Suppressor macrophage treated with lipopolysaccharide for 1 hour (primary cell): ENCODE data around the gene HRAS.
A peak's percentile ranks its signal among the peaks of the same experiment; 100 is the strongest.
"Not testable (repeated sequence)": the region's sequence is repeated elsewhere in the genome, so short reads cannot be mapped to it uniquely, and the experiment has no call there.

Experiments
- DNase-seq, 3 donors: peaks; one replicate each; pipeline ENCODE4 v3.0.0-alpha.2; 2020 to 2022

The HRAS gene

DNA sequence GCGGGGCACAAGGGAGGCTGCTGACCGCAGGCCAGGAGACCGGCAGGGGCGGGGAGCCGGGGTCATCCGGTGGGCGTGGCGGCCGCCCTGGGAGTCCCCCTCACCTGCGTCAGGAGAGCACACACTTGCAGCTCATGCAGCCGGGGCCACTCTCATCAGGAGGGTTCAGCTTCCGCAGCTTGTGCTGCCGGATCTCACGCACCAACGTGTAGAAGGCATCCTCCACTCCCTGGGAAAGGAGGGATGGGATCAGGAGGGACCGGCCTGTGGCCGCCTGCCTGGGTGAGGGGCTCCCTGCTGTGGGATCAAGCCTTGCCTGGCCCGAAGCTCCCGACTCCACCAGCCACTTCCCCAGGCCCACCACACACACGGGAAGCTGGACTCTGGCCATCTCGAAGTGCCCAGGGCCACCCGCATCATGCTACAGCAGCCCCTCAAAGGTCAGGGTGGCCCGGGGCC lies 2.8 kb downstream of the HRAS start:
- no peak for DNase-seq

DNA sequence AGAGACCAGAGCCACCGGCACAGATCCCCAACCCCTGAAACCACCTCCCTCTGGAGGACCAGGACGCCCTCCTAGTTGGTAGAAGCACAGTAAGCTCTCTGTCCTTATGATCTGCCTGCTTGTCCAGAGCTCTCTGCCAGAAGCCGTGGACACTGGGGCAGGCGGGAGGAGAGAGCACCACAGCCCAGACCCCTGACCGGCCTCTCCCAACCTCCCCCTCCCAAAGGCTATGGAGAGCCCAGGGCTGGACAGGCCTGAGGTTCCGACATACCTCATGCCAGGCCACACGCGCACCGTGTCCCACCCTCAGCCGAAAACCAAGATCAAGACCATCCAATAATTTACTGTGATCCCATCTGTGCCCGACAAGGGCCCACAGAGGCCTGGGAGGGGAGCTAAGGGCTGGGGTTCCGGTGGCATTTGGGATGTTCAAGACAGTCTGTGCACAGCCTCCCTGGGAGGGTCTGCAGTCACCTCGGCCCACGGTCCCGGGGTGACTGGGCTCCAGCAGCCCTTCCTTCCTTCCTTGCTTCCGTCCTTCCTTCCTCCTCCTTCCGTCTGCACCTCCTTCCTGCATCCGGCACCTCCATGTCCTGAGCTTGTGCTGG lies 3.4 kb downstream of the HRAS start:
- DNase-seq: no peak

DNA sequence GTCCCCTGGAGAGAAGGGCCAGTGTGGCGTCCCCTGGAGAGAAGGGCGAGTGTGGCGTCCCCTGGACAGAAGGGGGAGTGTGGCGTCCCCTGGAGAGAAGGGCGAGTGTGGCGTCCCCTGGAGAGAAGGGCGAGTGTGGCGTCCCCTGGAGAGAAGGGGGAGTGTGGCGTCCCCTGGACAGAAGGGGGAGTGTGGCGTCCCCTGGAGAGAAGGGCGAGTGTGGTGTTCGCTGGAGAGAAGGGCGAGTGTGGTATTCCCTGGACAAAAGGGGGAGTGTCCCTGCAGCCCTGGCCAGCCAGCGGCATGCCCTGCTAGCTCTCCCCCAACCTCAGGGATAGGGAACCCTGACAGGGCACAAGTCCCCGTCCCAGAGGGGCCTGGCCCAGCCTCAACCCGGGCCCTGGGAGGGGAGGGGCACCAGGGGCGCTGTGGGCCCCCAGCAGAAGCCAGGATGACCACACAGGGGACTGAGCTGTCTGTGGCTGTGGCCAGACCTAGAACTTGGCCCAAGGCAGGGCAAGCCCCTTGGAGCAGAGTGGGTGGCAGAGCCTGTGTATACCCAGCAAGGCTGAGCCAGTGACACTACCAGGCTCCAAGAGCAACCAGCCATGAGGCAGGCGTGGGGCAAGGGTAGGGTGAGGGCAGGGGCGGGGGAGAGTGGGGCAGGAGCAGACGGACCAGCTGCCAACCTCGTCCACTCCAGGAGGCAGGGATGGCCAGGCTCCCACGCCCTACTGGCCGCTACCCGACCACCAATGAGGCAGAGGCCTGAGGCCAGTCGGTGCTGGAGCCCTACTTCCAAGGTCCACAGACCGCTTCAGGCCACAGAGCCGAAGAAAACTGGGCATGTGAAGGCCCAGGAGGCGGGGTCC lies 4.2 kb downstream of the HRAS start:
- no peak for DNase-seq

DNA sequence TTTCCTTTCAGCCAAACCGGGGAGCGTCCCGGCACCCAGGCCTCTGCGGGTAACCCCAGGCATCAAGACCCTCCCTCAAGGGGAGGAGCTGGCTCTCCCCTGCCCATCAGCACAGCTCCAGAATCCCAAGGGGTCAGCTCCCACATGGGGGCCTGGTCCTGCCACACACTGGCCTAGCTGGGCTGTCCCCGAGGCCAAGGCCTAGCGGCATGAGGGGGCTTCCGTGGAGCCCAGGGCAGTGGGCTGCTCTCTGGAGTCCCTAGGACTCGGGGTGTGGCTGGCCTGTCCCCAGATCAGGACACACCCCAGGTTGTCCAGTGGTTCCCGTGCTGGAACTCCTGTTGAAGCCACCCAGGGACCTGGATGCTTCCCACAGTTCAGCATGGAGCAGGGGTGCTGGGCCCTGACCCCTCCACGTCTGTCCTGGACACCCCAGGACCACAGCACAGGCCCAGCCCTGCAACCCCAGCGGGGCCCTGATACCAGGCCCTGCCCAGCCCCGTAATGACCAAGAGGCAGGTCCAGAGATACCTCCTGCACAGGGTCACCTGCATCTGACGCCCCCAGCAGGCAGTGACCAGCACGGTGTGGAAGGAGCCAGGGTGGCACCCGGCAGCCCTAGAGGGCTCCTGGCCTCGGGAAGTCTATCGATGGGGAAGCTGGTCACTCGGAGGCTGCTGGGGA lies 5.5 kb downstream of the HRAS start:
- no peak for DNase-seq

DNA sequence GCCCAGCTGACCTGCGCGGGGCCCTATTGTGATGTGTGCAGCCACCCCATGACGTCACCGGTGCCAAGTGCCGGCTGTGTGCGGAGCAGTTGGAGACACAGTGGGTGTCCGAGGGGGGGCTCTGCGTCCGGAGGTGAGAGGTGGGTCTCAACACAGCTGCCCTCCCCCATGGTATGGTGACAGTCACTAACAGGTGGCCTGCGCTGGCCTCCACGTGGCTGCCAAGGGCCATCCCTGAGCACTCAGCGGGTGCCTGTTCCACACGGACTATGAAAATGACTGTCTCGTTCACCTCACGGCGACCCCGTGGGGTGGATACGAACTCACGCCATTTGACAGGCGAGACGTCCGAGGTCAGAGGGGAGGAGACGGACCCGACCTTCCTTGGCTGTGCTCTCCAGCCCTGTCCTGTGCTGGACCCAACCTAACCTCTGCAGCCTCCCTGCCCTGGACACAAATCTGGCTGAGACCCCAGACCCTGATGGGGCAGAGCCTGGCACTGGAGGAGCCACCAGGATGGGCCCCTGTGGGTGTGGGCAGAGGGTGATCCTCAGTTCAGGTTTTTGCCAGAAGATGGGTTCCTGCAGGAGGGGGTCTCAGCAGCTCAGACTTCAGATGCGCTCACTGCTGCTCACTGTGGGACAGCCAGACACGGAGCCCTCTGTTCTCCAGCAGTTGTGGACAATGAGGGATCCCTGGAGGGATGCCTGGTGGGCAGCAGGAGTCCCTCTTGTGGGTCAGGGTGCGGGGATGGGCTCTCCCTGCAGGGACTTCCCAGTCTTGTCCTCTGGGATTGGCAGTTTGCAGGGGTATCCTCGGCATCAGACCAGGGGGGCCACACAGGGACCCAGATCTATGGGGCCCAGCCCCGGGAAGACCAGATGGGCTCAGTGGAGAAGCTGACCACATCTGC lies 6.3 kb downstream of the HRAS start:
- DNase-seq: no peak

DNA sequence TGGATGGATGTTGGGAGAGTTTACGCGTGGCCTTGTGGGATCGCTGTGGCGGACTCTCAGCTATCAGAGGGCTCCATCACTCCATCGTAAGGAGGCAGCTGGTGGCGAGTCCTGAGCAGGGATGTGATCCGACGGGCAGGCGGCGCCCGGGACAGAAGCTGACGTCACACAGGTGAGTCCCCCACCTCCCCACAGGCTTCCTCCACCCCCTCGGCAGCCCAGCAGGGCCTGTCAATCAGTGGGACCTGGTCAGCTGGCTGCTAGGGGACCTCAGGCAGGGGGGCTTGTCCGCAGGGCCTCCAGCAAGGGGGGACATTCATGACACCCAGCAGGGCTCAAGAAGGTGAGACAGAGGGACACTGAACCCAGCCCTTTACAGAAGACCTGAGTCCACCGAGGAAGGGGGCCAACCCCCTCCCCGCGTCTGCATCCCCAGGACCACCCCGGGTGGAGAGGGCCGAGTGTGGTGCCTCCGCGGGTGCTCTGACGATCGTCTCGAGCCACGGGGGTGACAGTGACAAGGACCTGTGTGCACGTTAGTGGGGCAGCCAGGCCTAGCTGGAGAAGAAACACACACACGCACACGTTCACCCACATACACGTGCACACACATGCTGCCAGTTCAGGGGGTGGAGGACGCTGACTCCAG lies 7.1 kb downstream of the HRAS start:
- no peak for DNase-seq

DNA sequence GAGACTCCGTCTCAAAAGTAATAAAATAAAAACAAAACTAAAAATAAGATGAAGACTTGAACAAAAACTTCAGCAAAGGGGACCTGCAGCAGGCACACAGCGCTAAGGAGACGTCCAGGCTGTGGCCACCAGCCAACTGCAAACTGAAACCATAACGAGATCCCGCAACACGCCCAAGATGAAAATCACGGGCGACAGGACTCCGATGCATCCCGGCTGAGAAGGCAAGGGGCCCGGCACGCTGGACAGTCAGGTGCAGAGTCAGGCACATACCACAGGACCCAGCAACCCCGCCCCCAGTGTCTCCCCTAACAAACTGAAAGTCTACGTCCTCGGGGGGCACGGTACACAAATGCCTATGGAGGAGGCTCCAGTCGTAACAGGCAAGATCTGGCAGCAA lies 9.2 kb downstream of the HRAS start:
- DNase-seq: no peak

DNA sequence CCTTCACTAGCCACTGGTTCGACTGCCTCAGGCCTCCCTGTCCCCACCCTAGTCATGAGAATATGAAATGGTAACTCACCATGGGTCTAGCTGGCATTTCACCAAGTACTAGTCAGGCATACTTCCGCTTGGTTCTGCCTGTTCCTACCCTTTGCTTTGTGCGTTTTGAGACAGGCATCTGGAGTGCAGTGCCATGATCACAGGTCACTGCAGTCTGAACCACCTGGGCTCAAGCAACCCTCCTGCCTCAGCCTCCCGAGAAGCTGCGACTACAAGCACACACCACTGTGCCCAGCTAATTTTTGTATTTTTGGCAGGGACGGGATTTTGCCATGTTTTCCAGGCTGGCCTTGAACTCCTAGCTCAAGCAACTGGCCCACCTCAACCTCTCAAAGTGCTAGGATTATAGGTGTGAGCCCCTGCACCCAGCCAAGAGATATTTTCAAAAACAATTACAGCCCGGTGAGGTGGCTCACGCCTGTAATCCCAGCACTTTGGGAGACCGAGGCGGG lies 14.1 kb downstream of the HRAS start:
- DNase-seq: no peak

DNA sequence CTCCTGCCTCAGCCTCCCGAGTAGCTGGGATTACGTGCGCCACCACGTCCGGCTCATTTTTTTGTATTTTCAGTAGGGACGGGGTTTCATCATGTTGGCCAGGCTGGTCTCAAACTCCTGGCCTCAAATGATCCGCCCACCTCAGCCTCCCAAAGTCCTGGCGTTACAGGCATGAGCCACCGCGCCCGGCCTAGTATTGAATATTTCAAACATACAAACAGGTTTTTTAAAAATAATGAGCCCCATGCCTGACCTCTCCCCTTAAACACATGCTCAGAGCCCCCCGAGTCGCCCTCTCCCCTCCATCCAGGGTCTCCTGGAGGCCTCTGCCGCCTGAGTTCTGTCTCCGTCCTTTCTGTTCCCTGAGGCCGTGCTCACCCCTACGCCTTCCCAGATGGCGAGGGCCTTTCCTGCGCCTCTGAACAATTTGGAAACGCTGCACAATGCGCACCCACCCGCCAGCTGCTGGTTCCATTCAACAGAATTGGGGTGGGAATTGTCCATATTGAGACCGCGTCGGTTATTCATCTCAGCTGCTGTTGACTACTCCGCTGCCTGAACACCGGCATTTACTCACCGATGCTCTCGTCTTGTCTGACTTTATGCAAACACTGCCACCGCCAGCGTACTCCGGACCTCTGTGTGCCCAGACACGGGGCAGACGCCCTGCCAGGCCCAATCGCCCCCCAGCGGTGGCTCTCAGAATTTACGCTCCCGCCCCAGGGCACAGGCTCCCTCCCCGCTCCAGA lies 14.8 kb downstream of the HRAS start:
- DNase-seq: peak in 2 of 3 donors; percentile 51 to 61

DNA sequence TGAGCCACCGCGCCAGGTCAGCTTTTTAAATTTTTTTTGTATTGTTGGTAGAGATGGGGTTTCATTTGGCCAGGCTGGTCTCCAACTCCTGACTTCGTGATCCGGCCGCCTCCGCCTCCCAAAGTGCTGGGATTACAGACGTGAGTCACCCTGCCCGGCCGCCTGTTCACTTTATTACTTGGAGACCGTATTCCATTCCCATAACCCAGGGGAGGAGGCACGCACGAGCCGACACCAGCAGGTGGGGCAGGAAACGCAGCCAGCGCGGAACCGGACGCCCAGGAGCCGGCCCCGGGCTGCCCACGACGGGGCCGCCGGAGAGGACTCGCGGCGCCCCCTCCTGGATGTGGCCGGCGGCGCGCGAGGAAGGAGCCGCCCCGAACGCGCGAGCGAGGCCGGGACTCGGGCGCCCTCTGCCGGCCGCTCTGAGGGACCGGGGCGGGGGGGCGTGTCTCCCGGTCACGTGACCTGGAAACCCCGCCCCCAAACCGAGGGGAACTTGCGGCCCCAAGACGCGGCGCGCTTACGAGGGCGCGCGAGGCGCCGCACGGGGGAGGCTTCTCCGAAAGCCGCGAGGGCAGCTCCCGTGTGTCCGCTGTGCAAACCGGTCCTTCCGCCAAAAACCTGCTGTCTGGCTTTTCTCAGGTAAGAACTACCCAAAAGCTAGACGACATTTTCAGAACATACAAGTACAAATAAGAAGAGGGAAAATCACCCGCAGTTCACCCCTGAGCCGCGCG lies 16.7 kb downstream of the HRAS start:
- peak; percentile 93 to 99 (median 98) for DNase-seq

DNA sequence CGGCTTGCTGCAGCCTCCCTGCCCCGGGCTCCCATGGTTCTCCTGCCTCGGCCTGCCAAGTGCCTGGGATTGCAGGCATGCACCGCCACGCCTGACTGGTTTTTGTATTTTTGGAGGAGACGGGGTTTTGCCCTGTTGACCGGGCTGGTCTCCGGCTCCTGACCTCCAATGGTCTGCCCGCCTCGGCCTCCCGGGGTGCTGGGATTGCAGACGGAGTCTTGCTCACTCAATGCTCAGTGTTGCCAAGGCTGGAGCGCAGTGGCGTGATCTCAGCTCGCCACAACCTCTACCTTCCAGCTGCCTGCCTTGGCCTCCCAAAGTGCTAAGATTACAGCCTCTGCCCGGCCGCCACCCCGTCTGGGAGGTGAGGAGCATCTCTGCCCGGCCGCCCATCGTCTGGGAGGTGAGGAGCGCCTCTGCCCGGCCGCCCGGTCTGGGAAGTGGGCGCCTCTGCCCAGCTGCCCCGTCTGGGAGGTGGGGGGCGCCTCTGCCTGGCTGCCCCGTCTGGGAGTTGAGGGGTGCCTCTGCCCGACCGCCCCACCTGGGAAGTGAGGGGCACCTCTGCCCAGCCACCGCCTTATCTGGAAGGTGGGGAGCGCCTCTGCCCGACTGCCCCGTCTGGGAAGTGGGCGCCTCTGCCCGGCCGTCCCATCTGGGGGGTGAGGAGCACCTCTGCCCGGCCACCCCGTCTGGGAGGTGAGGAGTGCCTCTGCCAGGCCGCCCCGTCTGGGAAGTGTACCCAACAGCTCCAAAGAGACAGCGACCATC lies 18.3 kb downstream of the HRAS start:
- DNase-seq: not testable (repeated sequence)

DNA sequence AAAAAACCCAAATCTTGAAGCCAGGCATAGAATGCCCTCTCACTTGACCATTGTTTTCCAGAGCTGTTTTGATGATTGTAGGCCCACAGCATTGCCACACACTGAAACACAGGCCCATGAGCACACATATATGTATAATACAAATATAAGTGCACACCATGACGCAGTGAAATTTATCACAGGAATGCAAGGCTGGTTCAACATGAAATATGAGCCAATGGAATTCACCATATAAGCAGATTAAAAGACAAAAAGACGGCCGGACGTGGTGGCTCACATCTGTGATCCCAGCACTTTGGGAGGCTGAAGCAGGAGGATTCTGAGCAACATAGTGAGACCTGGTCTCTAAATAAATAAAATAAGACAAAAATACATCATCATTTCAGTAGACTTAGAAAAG lies 19.0 kb downstream of the HRAS start:
- DNase-seq: no peak

DNA sequence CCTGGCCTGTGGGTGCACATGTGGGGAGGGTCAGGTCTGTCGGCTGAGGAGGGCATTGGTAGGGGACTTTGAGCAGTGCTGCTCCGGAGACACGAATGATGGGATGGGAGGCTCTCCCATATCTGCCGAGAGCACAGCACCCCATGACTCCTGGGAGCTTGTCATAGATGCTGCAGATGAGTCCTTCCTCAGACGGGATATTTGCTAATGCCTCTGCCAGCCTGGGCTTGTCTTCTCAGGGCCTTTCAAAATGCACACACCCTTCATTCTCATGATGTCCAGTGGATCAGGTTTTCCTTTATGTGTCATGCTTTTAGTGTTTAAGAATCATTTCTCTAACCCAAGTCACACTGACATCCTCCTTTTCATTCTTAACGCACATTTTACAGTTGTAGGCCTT lies 20.2 kb downstream of the HRAS start:
- no peak for DNase-seq

DNA sequence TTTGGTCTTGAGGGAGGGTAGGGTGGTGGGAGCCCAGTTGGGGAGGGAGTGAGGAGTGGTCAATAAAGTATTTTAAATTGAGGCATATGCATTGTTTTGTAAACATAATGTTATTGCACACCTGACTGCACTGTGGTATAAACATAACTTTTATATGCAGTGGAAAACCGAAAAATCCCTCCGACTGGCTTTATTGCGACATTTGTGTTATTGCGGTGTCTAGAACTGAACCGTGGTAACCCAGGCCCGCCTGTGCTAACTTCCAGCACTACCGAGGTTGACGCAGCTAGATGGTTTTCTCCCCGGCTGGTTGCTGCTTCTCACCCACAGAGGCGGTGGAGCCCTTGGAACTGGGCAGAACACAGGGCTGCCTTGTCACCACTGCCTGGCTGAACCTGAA lies 20.8 kb downstream of the HRAS start:
- no peak for DNase-seq

DNA sequence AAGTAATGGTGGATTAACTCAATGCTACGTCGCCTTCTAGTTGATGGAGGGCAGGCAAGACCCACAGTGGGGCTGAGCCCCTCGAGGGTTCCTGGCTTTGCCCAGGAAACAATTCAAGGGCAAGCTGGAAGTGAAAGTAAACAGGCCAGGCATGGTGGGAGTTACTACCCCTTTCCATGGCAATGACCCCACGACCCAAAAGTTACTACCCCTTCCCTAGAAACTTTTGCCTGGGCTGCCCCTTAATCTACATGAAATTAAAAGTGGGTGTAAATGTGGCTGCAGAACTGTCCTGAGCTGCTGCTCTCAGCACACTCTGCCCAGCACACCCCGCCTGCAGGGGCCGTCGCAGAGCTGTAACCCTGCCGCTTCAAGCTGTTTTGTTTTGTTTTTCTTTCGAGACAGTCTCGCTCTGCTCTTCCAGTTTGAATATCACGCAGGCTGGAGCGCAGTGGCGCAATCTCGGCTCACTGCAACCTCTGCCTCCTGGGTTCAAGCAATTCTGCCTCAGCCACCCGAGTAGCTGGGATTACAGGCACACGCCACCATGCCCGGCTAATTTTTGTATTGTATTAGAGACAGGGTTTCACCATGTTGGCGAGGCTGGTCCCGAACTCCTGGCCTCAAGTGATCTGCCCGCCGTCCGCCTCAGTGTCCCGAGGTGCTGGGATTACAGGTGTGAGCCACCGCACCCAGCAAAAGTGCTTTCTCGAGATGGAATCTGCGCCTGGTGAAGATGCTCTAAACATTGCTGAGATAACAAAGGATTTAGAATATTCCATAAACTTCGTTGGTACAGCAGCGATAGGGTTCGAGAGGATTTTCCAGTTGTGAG lies 22.4 kb downstream of the HRAS start:
- DNase-seq: peak in 1 of 3 donors; percentile 37

DNA sequence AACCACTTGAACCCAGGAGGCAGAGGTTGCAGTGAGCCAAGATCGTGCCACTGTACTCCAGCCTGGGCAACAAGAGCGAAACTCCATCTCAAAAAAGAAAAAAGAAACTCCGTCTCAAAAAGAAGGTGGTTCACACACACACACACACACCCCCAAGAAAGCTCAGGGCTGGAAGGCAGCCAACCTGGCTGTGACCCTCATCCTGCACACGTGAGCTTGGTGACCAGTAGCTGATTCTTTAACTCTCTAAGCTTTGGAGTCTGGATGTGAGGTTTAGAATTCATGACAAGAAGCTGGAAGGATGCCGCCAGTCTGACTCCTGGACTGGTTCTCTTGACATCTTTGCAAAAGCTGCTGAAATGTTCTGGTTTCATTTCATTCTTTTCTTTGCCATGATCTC lies 26.4 kb downstream of the HRAS start:
- DNase-seq: no peak

DNA sequence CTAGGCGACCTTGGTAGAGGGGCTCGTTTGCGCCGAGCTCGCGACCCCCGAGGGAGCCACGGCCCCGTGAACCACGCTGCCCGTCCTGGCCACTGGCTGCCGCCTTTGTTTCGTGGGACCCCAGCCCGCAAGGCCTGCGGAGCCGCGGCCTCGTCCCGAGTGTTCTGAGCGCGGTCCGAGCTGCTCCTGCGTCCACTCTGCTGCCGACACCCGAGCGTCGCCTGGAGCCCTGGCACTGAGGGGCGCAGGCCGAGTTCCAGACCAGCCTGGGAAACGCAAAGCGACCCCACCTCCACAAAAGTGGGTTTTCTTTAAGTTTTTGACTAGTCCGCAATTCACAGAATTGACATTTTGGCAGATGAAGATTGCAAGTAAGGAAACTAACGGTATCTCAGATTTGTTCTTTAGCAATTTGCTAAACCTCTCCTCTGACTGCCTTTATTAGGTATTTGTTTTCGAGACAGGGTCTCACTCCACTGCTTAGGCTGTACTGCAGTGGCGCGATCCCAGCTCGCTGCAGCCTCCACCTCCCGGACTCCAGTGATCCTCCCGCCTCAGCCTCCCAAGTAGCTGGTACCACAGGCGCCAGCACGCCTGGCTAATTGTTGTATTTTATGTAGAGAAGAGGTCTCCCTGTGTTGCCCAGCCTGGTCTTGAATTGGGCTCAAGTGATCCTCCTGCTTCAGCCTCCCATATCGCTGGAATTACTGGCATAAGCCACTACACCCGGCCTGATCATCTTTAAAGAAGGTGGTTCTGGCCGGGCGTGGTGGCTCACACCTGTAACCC lies 27.5 kb downstream of the HRAS start:
- DNase-seq: no peak
